Measurements from ENCODE around the gene IGSF8. TPM values are rescaled to one million over a fixed set of nuclear protein-coding genes. Genes with fewer than 3 reads are reported as not detected.

The IGSF8 gene
- total and polyA plus RNA-seq, 9 donors, result 7.3 to 45.6 (median 34.2) TPM

DNA sequence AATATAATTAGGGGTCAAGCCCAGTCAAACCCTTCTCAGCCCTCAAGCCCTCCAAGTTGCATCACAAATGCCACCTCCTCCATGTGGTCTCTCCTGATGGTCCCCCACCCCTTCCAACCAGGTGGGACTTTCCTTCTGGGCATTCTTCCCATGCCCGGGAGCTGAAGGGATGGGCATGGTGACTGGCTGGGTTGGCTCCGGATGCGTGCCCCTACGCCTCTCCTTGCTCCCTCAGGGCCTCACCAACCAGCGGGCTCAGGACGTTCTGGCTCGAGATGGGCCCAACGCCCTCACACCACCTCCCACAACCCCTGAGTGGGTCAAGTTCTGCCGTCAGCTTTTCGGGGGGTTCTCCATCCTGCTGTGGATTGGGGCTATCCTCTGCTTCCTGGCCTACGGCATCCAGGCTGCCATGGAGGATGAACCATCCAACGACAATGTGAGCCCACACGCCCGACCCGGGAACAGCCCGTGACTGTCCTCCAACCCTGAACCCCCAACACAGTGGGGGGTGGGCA, 24.6 kb upstream of the IGSF8 start:
- H3K27ac ChIP-seq, result no peak overlapping the region
- no peak overlapping the region for H3K4me3 ChIP-seq
- no peak for DNase-seq
- no peaks in the 10 kb centered on the region for H3K36me3 ChIP-seq
- H3K27me3 ChIP-seq, result no peaks in the 10 kb centered on the region
- peaks cover 7% of the 10 kb centered on the region for H3K4me1 ChIP-seq (ENCODE audit: insufficient read depth)
- H3K9me3 ChIP-seq, result no peaks in the 10 kb centered on the region
- TF ChIP-seq POLR2A (IDR thresholded peaks at IDR 0.05) (no peak), EP300 (IDR thresholded peaks at IDR 0.05) (no peak)
- TF ChIP-seq, protein P1, sequence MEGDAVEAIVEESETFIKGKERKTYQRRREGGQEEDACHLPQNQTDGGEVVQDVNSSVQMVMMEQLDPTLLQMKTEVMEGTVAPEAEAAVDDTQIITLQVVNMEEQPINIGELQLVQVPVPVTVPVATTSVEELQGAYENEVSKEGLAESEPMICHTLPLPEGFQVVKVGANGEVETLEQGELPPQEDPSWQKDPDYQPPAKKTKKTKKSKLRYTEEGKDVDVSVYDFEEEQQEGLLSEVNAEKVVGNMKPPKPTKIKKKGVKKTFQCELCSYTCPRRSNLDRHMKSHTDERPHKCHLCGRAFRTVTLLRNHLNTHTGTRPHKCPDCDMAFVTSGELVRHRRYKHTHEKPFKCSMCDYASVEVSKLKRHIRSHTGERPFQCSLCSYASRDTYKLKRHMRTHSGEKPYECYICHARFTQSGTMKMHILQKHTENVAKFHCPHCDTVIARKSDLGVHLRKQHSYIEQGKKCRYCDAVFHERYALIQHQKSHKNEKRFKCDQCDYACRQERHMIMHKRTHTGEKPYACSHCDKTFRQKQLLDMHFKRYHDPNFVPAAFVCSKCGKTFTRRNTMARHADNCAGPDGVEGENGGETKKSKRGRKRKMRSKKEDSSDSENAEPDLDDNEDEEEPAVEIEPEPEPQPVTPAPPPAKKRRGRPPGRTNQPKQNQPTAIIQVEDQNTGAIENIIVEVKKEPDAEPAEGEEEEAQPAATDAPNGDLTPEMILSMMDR (IDR thresholded peaks at IDR 0.05), result no peak
- 85 to 91% (median 86%) methylated on average over 16 of the region's 16 CpGs for whole genome bisulfite sequencing, 3 donors
- intact Hi-C loops (cut with DNase I), result no loop called here

DNA sequence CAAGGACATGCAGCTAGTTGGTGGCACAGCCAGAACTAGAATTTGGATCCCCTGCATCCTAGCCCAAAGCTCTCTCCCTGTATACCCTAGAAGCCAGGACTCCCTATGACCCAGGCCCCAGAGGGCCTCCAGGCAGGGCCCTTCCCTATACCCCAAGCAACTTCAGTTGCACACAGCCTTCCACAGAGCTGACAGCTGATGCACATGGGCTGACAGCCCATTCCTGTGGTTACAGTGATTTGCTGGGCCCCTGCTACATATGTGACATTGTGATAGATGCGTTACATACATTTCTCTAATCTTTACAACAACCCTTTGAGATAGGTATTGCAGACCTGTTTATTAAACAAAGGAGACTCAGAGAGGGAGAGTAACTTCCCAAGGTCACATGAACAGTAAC, 23.0 kb upstream of the IGSF8 start:
- H3K9me3 ChIP-seq, result no peaks in the 10 kb centered on the region
- H3K4me3 ChIP-seq, result no peak overlapping the region
- peaks cover 9% of the 10 kb centered on the region for H3K4me1 ChIP-seq (ENCODE audit: insufficient read depth)
- WGBS, 3 donors, result 87 to 89% (median 88%) methylated on average over 1 of the region's 1 CpG
- DNase-seq, result no peak
- TF ChIP-seq, protein P1 (IDR thresholded peaks at IDR 0.05), result no peak
- TF ChIP-seq POLR2A (IDR thresholded peaks at IDR 0.05), result no peak
- no peak for TF ChIP-seq EP300 (IDR thresholded peaks at IDR 0.05)
- intact Hi-C loops (cut with DNase I), result no loop called here
- no peaks in the 10 kb centered on the region for H3K27me3 ChIP-seq
- no peaks in the 10 kb centered on the region for H3K36me3 ChIP-seq
- H3K27ac ChIP-seq, result no peak overlapping the region

DNA sequence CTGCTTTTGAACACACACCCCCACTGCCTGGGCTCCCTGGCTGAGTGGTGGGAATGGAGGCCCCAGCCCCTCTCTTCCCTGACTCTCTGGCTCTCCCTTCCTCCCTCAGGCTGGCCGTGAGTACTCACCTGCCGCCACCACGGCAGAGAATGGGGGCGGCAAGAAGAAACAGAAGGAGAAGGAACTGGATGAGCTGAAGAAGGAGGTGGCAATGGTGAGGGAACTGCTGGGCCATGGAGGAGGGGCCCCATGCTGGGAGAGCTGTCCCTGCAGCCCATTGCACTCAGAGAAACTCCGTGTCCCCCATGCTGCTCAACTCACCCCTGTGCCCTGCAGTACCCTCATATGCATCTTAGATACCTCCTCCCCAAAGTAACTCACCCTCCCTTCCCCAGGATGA, 22.4 kb upstream of the IGSF8 start:
- Histone ChIP-seq H3K4me1 (ENCODE audit: insufficient read depth) (peaks cover 9% of the 10 kb centered on the region), H3K27ac (no peak overlapping the region), H3K9me3 (no peaks in the 10 kb centered on the region), H3K36me3 (no peaks in the 10 kb centered on the region), H3K27me3 (no peaks in the 10 kb centered on the region), H3K4me3 (no peak overlapping the region)
- DNase-seq, result no peak
- 77 to 86% (median 84%) methylated on average over 5 of the region's 5 CpGs for WGBS, 3 donors
- TF ChIP-seq POLR2A (IDR thresholded peaks at IDR 0.05) (no peak), EP300 (IDR thresholded peaks at IDR 0.05) (no peak)
- TF ChIP-seq, protein P1 (IDR thresholded peaks at IDR 0.05), result no peak
- intact Hi-C loops (cut with DNase I), result no loop called here

DNA sequence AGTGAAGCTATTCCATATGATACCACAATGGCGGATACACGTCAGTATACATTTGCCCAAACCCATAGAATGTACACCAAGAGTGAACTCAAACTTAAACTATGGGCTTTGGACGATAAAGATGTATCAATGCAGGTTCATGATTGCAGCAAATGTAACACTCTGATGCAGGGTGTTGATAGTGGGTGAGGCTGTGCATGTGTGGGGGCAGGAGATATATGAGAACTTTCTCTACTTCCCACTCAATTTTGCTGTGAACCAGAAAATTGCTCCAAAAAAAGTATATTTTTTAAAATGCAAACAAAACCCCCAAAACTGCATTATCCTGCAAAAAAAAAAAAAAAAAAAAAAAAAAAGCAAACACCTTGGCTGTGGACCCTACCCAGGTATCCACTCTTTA, 20.5 kb upstream of the IGSF8 start:
- 92 to 95% (median 93%) methylated on average over 3 of the region's 3 CpGs for WGBS, 3 donors
- DNase-seq, result no peak
- intact Hi-C loops (cut with DNase I), result loop anchor here in 1 of 4 donors (10.0 kb wide), 1 partner anchor 76 kb away; the partner anchor contains the start of gene CASQ1
- Histone ChIP-seq H3K4me1 (ENCODE audit: insufficient read depth) (peaks cover 12% of the 10 kb centered on the region), H3K4me3 (no peak overlapping the region), H3K27ac (no peak overlapping the region), H3K36me3 (no peaks in the 10 kb centered on the region), H3K9me3 (no peaks in the 10 kb centered on the region), H3K27me3 (no peaks in the 10 kb centered on the region)
- no peak for TF ChIP-seq EP300 (IDR thresholded peaks at IDR 0.05)
- TF ChIP-seq, protein P1 (IDR thresholded peaks at IDR 0.05), result no peak
- no peak for TF ChIP-seq POLR2A (IDR thresholded peaks at IDR 0.05)

Data from ovary (tissue), 9 donors.